Measurements from ENCODE around the gene CAPN14. TPM values are rescaled to one million over a fixed set of nuclear protein-coding genes. Genes with fewer than 3 reads are reported as not detected.

The CAPN14 gene
- total RNA-seq, 1 experiment from 2014 or later: 0.13 TPM

GRCh38 chr2:31258351-31258750 is 41.0 kb upstream of the CAPN14 start:
- BruUV-seq (replicated peaks): no TSS peak
- Histone ChIP-seq H3K4me3 (ENCODE audit: low read depth, low read length, poor library complexity, severe bottlenecking) (no peak overlapping the region), H3K36me3 (ENCODE audit: insufficient read depth, low read length, poor library complexity, severe bottlenecking) (no peaks in the 10 kb centered on the region), H3K9me3 (ENCODE audit: low read depth, low read length, poor library complexity, severe bottlenecking) (no peaks in the 10 kb centered on the region), H3K27ac (ENCODE audit: low read depth, low read length, poor library complexity, severe bottlenecking) (no peak overlapping the region), H3K27me3 (replicated peaks; ENCODE audit: insufficient read depth, low read depth, low read length, poor library complexity) (no peaks in the 10 kb centered on the region), H3K4me1 (ENCODE audit: insufficient read depth, low read length, poor library complexity, severe bottlenecking) (no peaks in the 10 kb centered on the region)
- POLR2A ChIA-PET (ENCODE audit: low non-redundant PET): interaction anchor here (0.6 kb wide), 1 partner anchor 9 kb away, joined by 3 read pairs; no protein-coding TSS in a partner anchor
- TF ChIP-seq CTCF (conservative IDR thresholded peaks at IDR 0.05; ENCODE audit: low read depth, low read length) (no peak), EZH2 (IDR thresholded peaks at IDR 0.05; ENCODE audit: borderline replicate concordance, low read depth, low read length, poor library complexity, severe bottlenecking) (no peak)
- intact Hi-C loops (cut with micrococcal nuclease; ENCODE audit: unreplicated experiment): no loop called here
- CTCF ChIA-PET: no interaction called here
- no peak for DNase-seq (ENCODE audit: low spot score)

- POLR2A ChIA-PET (ENCODE audit: low non-redundant PET): no interaction called here
Observed at GRCh38 chr2:31256611-31257382, 39.5 kb upstream of the CAPN14 start.

GRCh38 chr2:31255911-31256571 is 38.7 kb upstream of the CAPN14 start:
- no TSS peak for BruUV-seq (replicated peaks)
- Histone ChIP-seq H3K27ac (ENCODE audit: low read depth, low read length, poor library complexity, severe bottlenecking) (no peak overlapping the region), H3K4me1 (ENCODE audit: insufficient read depth, low read length, poor library complexity, severe bottlenecking) (no peaks in the 10 kb centered on the region), H3K36me3 (ENCODE audit: insufficient read depth, low read length, poor library complexity, severe bottlenecking) (no peaks in the 10 kb centered on the region), H3K27me3 (replicated peaks; ENCODE audit: insufficient read depth, low read depth, low read length, poor library complexity) (no peaks in the 10 kb centered on the region), H3K9me3 (ENCODE audit: low read depth, low read length, poor library complexity, severe bottlenecking) (no peaks in the 10 kb centered on the region), H3K4me3 (ENCODE audit: low read depth, low read length, poor library complexity, severe bottlenecking) (no peak overlapping the region)
- CTCF ChIA-PET: interaction anchor here (0.6 kb wide), 1 partner anchor 26 kb away, joined by 5 read pairs; no protein-coding TSS in a partner anchor
- no peak for TF ChIP-seq CTCF (conservative IDR thresholded peaks at IDR 0.05; ENCODE audit: low read depth, low read length)
- no peak for TF ChIP-seq EZH2 (IDR thresholded peaks at IDR 0.05; ENCODE audit: borderline replicate concordance, low read depth, low read length, poor library complexity, severe bottlenecking)
- POLR2A ChIA-PET (ENCODE audit: low non-redundant PET): no interaction called here
- no peak for DNase-seq (ENCODE audit: low spot score)
- intact Hi-C loops (cut with micrococcal nuclease; ENCODE audit: unreplicated experiment): no loop called here

More at GRCh38 chr2:31256611-31257382, 39.5 kb upstream of the CAPN14 start:
- no peak for DNase-seq (ENCODE audit: low spot score)
- Histone ChIP-seq H3K27me3 (replicated peaks; ENCODE audit: insufficient read depth, low read depth, low read length, poor library complexity) (no peaks in the 10 kb centered on the region), H3K4me3 (ENCODE audit: low read depth, low read length, poor library complexity, severe bottlenecking) (no peak overlapping the region), H3K9me3 (ENCODE audit: low read depth, low read length, poor library complexity, severe bottlenecking) (no peaks in the 10 kb centered on the region), H3K27ac (ENCODE audit: low read depth, low read length, poor library complexity, severe bottlenecking) (no peak overlapping the region), H3K4me1 (ENCODE audit: insufficient read depth, low read length, poor library complexity, severe bottlenecking) (no peaks in the 10 kb centered on the region), H3K36me3 (ENCODE audit: insufficient read depth, low read length, poor library complexity, severe bottlenecking) (no peaks in the 10 kb centered on the region)
- TF ChIP-seq EZH2 (IDR thresholded peaks at IDR 0.05; ENCODE audit: borderline replicate concordance, low read depth, low read length, poor library complexity, severe bottlenecking) (no peak), CTCF (conservative IDR thresholded peaks at IDR 0.05; ENCODE audit: low read depth, low read length) (no peak)
- CTCF ChIA-PET: interaction anchor here (0.5 to 0.6 kb wide), 2 partner anchors 27 to 1109 kb away, joined by 5 read pairs; no protein-coding TSS in a partner anchor
- no TSS peak for BruUV-seq (replicated peaks)
- intact Hi-C loops (cut with micrococcal nuclease; ENCODE audit: unreplicated experiment): no loop called here
